ENCODE measurements around the gene PHF21A.
"Not testable (repeated sequence)": the region's sequence is repeated elsewhere in the genome, so short reads cannot be mapped to it uniquely, and the experiment has no call there.

PHF21A gene

GRCh38 chr11:45983471-45983845 is 137.8 kb downstream of the PHF21A start:
- no peak for DNase-seq (ENCODE audit: low read depth, low spot score)

GRCh38 chr11:45982656-45983470 is 138.4 kb downstream of the PHF21A start:
- no peak for DNase-seq (ENCODE audit: low read depth, low spot score)

GRCh38 chr11:45981826-45982225 is 139.4 kb downstream of the PHF21A start:
- not testable (repeated sequence) for DNase-seq (ENCODE audit: low read depth, low spot score)

GRCh38 chr11:45974806-45975205 is 146.4 kb downstream of the PHF21A start:
- DNase-seq (ENCODE audit: low read depth, low spot score), result no peak

GRCh38 chr11:45973601-45974000 is 147.7 kb downstream of the PHF21A start:
- no peak for DNase-seq (ENCODE audit: low read depth, low spot score)

GRCh38 chr11:45968901-45969300 is 152.4 kb downstream of the PHF21A start:
- DNase-seq (ENCODE audit: low read depth, low spot score), result no peak

- no peak for DNase-seq (ENCODE audit: low read depth, low spot score)
Observed at GRCh38 chr11:45967506-45967905, 153.7 kb downstream of the PHF21A start.

GRCh38 chr11:45964911-45965389 is 156.3 kb downstream of the PHF21A start:
- DNase-seq (ENCODE audit: low read depth, low spot score), result peak; percentile 40

- DNase-seq (ENCODE audit: low read depth, low spot score), result no peak
Observed at GRCh38 chr11:45961751-45962240, 159.5 kb downstream of the PHF21A start.

- no peak for DNase-seq (ENCODE audit: low read depth, low spot score)
Observed at GRCh38 chr11:45960387-45961095, 160.7 kb downstream of the PHF21A start.

GRCh38 chr11:45959851-45960250 is 161.4 kb downstream of the PHF21A start:
- no peak for DNase-seq (ENCODE audit: low read depth, low spot score)

GRCh38 chr11:45949992-45950407 is 171.3 kb downstream of the PHF21A start:
- DNase-seq (ENCODE audit: low read depth, low spot score), result no peak

GRCh38 chr11:45948356-45948755 is 172.9 kb downstream of the PHF21A start:
- no peak for DNase-seq (ENCODE audit: low read depth, low spot score)

GRCh38 chr11:45947885-45948284 is 173.4 kb downstream of the PHF21A start:
- DNase-seq (ENCODE audit: low read depth, low spot score), result no peak

GRCh38 chr11:45945397-45945999 is 175.8 kb downstream of the PHF21A start:
- DNase-seq (ENCODE audit: low read depth, low spot score), result no peak

- no peak for DNase-seq (ENCODE audit: low read depth, low spot score)
Observed at GRCh38 chr11:45942381-45942780, 178.9 kb downstream of the PHF21A start.

GRCh38 chr11:45941285-45941684 is 180.0 kb downstream of the PHF21A start:
- no peak for DNase-seq (ENCODE audit: low read depth, low spot score)

- no peak for DNase-seq (ENCODE audit: low read depth, low spot score)
Observed at GRCh38 chr11:45939836-45940235, 181.4 kb downstream of the PHF21A start.

- no peak for DNase-seq (ENCODE audit: low read depth, low spot score)
Observed at GRCh38 chr11:45937916-45938315, 183.3 kb downstream of the PHF21A start.

- no peak for DNase-seq (ENCODE audit: low read depth, low spot score)
Observed at GRCh38 chr11:45936511-45937054, 184.7 kb downstream of the PHF21A start.

GRCh38 chr11:45935349-45936064 is 185.7 kb downstream of the PHF21A start:
- DNase-seq (ENCODE audit: low read depth, low spot score), result no peak

All from activated CD4-positive, CD25-positive, alpha-beta regulatory T cell treated with anti-CD3 and anti-CD28 coated beads, Interleukin-2, amount 50 U/mL, for 16 hours (primary cell).